ENCODE data around the gene MLX. TPM values are rescaled to one million over a fixed set of nuclear protein-coding genes. Genes with fewer than 3 reads are reported as not detected.

The MLX gene, protein sequence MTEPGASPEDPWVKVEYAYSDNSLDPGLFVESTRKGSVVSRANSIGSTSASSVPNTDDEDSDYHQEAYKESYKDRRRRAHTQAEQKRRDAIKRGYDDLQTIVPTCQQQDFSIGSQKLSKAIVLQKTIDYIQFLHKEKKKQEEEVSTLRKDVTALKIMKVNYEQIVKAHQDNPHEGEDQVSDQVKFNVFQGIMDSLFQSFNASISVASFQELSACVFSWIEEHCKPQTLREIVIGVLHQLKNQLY
- total RNA-seq (2021): 32.8 and 33.7 TPM in 2 replicates
- Bru-seq, nascent RNA: percentile 69 among the genes with signal in this experiment
- percentile 77 among the genes with signal in this experiment for BruChase-seq, experiment 1, labeled RNA remaining after a 2-hour chase
- percentile 80 among the genes with signal in this experiment for BruChase-seq, experiment 2, labeled RNA remaining after a 6-hour chase
- long read RNA-seq, transcript MLX-202 (7 exons, 2,334 nt): minor isoform, 11 of 60 reads
- long read RNA-seq, transcript MLX-203 (8 exons, 2,428 nt): major isoform, 26 of 60 reads
- long read RNA-seq, partial matches to known transcripts: 2 of 60 reads
- long read RNA-seq, other reads (novel, unspliced or antisense): 17 of 60 reads

DNA sequence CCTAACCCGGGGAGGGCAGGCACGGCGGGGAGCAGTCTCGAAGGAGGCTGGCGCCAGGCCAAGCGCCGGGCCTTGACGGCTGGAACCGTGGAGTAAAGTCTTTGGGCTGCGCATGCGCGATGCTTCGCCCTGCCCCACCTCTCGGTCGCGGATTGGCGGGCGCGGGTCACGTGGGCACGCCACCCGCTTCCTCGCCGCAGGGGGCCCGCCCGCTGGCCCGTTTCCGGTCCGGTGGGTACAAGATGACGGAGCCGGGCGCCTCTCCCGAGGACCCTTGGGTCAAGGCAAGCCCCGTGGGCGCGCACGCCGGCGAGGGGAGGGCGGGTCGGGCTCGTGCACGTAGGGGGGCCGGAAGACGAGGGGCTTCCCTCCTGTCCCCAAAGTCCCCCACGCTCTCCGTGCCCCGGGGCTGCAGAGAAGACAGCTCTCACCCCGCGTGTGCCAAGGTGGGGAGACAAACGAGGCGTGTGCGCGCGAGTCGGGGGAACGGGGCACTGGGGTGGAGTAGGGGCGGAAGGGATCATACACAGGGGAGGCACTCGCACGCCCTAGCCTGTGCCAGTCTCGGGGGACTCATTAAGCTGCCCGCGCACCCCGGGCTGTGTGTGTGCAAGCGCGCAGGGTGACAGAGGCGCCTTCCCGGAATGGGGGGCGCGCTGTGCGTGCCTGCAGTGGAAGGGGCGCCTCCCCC, at the start of gene MLX:
MLX (plus strand) TSS at position 218 of the 691 bp plus-strand sequence; CDS start at position 243, 25 bp downstream.
- TF ChIP-seq CTCF (conservative IDR thresholded peaks at IDR 0.05; ENCODE audit: low read depth, low read length) (no peak), EZH2 (IDR thresholded peaks at IDR 0.05; ENCODE audit: borderline replicate concordance, low read depth, low read length, poor library complexity, severe bottlenecking) (no peak)
- ChIA-PET CTCF (interaction anchor here (0.6 kb wide), 1 partner anchor 11 kb away, joined by 3 read pairs; no protein-coding TSS in a partner anchor), POLR2A (ENCODE audit: low non-redundant PET) (no interaction called here)
- H3K27me3 ChIP-seq (replicated peaks; ENCODE audit: insufficient read depth, low read depth, low read length, poor library complexity): no peaks in the 10 kb centered on the region
- intact Hi-C loops (cut with micrococcal nuclease; ENCODE audit: unreplicated experiment): no loop called here
- BruUV-seq (replicated peaks): no TSS peak
- H3K9me3 ChIP-seq (ENCODE audit: low read depth, low read length, poor library complexity, severe bottlenecking): no peaks in the 10 kb centered on the region
- H3K36me3 ChIP-seq (ENCODE audit: insufficient read depth, low read length, poor library complexity, severe bottlenecking): peaks cover 42% of the 10 kb centered on the region
- peak within 1 kb of the TSS; percentile 64 for H3K4me3 ChIP-seq (ENCODE audit: low read depth, low read length, poor library complexity, severe bottlenecking)
- DNase-seq (ENCODE audit: low spot score): peak; percentile 91
- H3K4me1 ChIP-seq (ENCODE audit: insufficient read depth, low read length, poor library complexity, severe bottlenecking): peaks cover 10% of the 10 kb centered on the region
- peak within 1 kb of the TSS; percentile 88 for H3K27ac ChIP-seq (ENCODE audit: low read depth, low read length, poor library complexity, severe bottlenecking)

DNA sequence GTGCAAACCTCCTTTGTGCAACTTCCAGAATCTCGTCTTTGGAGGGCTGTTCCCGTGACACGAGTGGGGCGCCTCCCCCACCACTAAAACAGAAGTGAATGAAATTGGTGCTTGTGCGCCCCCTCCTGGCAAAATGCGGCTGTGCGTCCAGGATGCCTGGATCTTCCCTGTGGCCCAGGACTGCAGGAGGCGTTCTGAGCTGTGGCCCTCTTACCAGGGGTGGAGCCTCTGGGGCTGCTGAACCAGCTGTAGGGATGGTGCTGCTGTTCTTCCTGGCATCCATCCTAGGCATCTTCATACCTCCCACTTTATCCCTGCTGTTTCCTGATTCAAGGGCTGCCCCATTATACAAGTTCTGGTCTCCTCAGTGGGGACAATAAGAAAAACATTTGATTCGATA, 49.4 kb upstream of the MLX start:
- Histone ChIP-seq H3K4me1 (ENCODE audit: insufficient read depth, low read length, poor library complexity, severe bottlenecking) (peaks cover 29% of the 10 kb centered on the region), H3K27me3 (replicated peaks; ENCODE audit: insufficient read depth, low read depth, low read length, poor library complexity) (no peaks in the 10 kb centered on the region), H3K27ac (ENCODE audit: low read depth, low read length, poor library complexity, severe bottlenecking) (no peak overlapping the region), H3K4me3 (ENCODE audit: low read depth, low read length, poor library complexity, severe bottlenecking) (no peak overlapping the region), H3K9me3 (ENCODE audit: low read depth, low read length, poor library complexity, severe bottlenecking) (no peaks in the 10 kb centered on the region), H3K36me3 (ENCODE audit: insufficient read depth, low read length, poor library complexity, severe bottlenecking) (no peaks in the 10 kb centered on the region)
- intact Hi-C loops (cut with micrococcal nuclease; ENCODE audit: unreplicated experiment): loop anchor here (1.0 to 5.0 kb wide), 2 partner anchors 89 to 110 kb away; no protein-coding TSS in a partner anchor
- BruUV-seq (replicated peaks): no TSS peak
- no peak for TF ChIP-seq EZH2 (IDR thresholded peaks at IDR 0.05; ENCODE audit: borderline replicate concordance, low read depth, low read length, poor library complexity, severe bottlenecking)
- peak; percentile 87 for TF ChIP-seq CTCF (conservative IDR thresholded peaks at IDR 0.05; ENCODE audit: low read depth, low read length)
- peak; percentile 72 for DNase-seq (ENCODE audit: low spot score)
- ChIA-PET CTCF (interaction anchor here (0.6 to 0.7 kb wide), 3 partner anchors 10 to 257 kb away, joined by 3 to 5 read pairs (median 3); no protein-coding TSS in a partner anchor), POLR2A (ENCODE audit: low non-redundant PET) (no interaction called here)

GRCh38 chr17:42518046-42518754, 48.7 kb upstream of the MLX start:
- intact Hi-C loops (cut with micrococcal nuclease; ENCODE audit: unreplicated experiment): loop anchor here (5.0 kb wide), 1 partner anchor 111 kb away; no protein-coding TSS in a partner anchor
- H3K4me3 ChIP-seq (ENCODE audit: low read depth, low read length, poor library complexity, severe bottlenecking): no peak overlapping the region
- ChIA-PET POLR2A (ENCODE audit: low non-redundant PET) (no interaction called here), CTCF (interaction anchor here (0.6 to 0.7 kb wide), 3 partner anchors 9 to 257 kb away, joined by 3 to 5 read pairs (median 3); no protein-coding TSS in a partner anchor)
- DNase-seq (ENCODE audit: low spot score): peak; percentile 73
- TF ChIP-seq CTCF (conservative IDR thresholded peaks at IDR 0.05; ENCODE audit: low read depth, low read length): no peak
- no peak for TF ChIP-seq EZH2 (IDR thresholded peaks at IDR 0.05; ENCODE audit: borderline replicate concordance, low read depth, low read length, poor library complexity, severe bottlenecking)
- no peaks in the 10 kb centered on the region for H3K27me3 ChIP-seq (replicated peaks; ENCODE audit: insufficient read depth, low read depth, low read length, poor library complexity)
- peak overlapping the region; percentile 63 for H3K27ac ChIP-seq (ENCODE audit: low read depth, low read length, poor library complexity, severe bottlenecking)
- BruUV-seq (replicated peaks): no TSS peak
- H3K4me1 ChIP-seq (ENCODE audit: insufficient read depth, low read length, poor library complexity, severe bottlenecking): peaks cover 29% of the 10 kb centered on the region
- H3K9me3 ChIP-seq (ENCODE audit: low read depth, low read length, poor library complexity, severe bottlenecking): no peaks in the 10 kb centered on the region
- H3K36me3 ChIP-seq (ENCODE audit: insufficient read depth, low read length, poor library complexity, severe bottlenecking): no peaks in the 10 kb centered on the region
